ENCODE data around the gene SLC16A8. TPM values are rescaled to one million over a fixed set of nuclear protein-coding genes. Genes with fewer than 3 reads are reported as not detected.

Gene SLC16A8
- total RNA-seq, 1 experiment from 2014 or later = not detected

GRCh38 chr22:38126928-38127668, 43.1 kb upstream of the SLC16A8 start:
- TF ChIP-seq SP1 (IDR thresholded peaks at IDR 0.05; ENCODE audit: low read depth) (no peak), SRF (IDR thresholded peaks at IDR 0.05; ENCODE audit: low read depth) (no peak), SIN3A (IDR thresholded peaks at IDR 0.05; ENCODE audit: low read depth) (no peak), ELF1 (IDR thresholded peaks at IDR 0.05; ENCODE audit: borderline replicate concordance, low read depth) (no peak), ATF3 (IDR thresholded peaks at IDR 0.05) (no peak), CTCF (IDR thresholded peaks at IDR 0.05 in 2 of 3, conservative IDR thresholded peaks at IDR 0.05 in 1 of 3; ENCODE audit: borderline replicate concordance in 1 of 3, insufficient read depth in 1 of 3, low read depth in 2 of 3, low read length in 2 of 3) (no peak), EGR1 (IDR thresholded peaks at IDR 0.05; ENCODE audit: low read depth) (no peak), POLR2A (IDR thresholded peaks at IDR 0.05; ENCODE audit: borderline replicate concordance, extremely low read depth, insufficient read depth, insufficient read length) (no peak), CBX3 (IDR thresholded peaks at IDR 0.05; ENCODE audit: low read depth) (no peak), FOSL1 (IDR thresholded peaks at IDR 0.05; ENCODE audit: low read depth) (no peak), CEBPB (IDR thresholded peaks at IDR 0.05; ENCODE audit: low read depth) (no peak), REST (IDR thresholded peaks at IDR 0.05; ENCODE audit: low read depth) (no peak)
- H3K4me2 ChIP-seq (ENCODE audit: low read length) = no peak overlapping the region
- no peaks in the 10 kb centered on the region for H3K27me3 ChIP-seq (ENCODE audit: insufficient read depth, low read length)
- intact Hi-C loops (cut with micrococcal nuclease) = no loop called here
- H2AFZ ChIP-seq (ENCODE audit: low read depth, low read length, poor library complexity, severe bottlenecking) = no peak overlapping the region
- ChIA-PET RAD21 (ENCODE audit: low non-redundant PET in 1 of 2, low total read pairs in 2 of 2, uncharacterized antibody in 2 of 2, unreplicated experiment in 2 of 2) (no interaction called here), POLR2A (no interaction called here), CTCF (no interaction called here)
- no peak overlapping the region for H3K4me3 ChIP-seq (replicated peaks in 1 of 2; ENCODE audit: low read depth in 1 of 2, low read length in 2 of 2)
- H3K9ac ChIP-seq (ENCODE audit: low read length) = no peak overlapping the region
- no peak overlapping the region for H3K27ac ChIP-seq (ENCODE audit: low read depth, low read length)
- H3K4me1 ChIP-seq (ENCODE audit: control insufficient read depth in 1 of 2, insufficient read depth in 2 of 2, low read length in 2 of 2) = peaks cover 5 to 10% of the 10 kb centered on the region in 2 experiments; a peak in 3 of 4 replicates
- BruUV-seq (replicated peaks) = no TSS peak
- H3K9me2 ChIP-seq (ENCODE audit: insufficient read depth) = no peaks in the 10 kb centered on the region
- DNase-seq (ENCODE audit: low read depth, low spot score) (no peak), ATAC-seq (no peak)
- H3K36me3 ChIP-seq (ENCODE audit: control insufficient read depth in 1 of 2, insufficient read depth in 2 of 2, low read length in 2 of 2) = no peaks in the 10 kb centered on the region
- H4K20me1 ChIP-seq (ENCODE audit: insufficient read depth) = no peaks in the 10 kb centered on the region
- H3K79me2 ChIP-seq (ENCODE audit: insufficient read depth, low read length) = no peaks in the 10 kb centered on the region
- no peaks in the 10 kb centered on the region for H3K9me3 ChIP-seq (ENCODE audit: control insufficient read depth in 1 of 2, insufficient read depth in 1 of 2, low read depth in 1 of 2, low read length in 2 of 2)

Data from HCT116 (cell line).